Neural progenitor cell (in vitro differentiated cells): ENCODE measurements around the gene KCTD4. TPM values are rescaled to one million over a fixed set of nuclear protein-coding genes. Genes with fewer than 3 reads are reported as not detected.
A peak's percentile ranks its signal among the peaks of the same experiment; 100 is the strongest.

Source experiments
- DNase-seq: peaks from one replicate; pipeline ENCODE4 v3.0.0-alpha.2; 2016; ENCODE audit warnings: low spot score
- H2AFZ ChIP-seq: fragments of 200-600 bp; sonication (generic); replicated peaks from 2 replicates; pipeline ENCODE4 v1.6.1; 2016; ENCODE audit warnings: antibody characterized with exemption
- H3F3A ChIP-seq: fragments of 200-600 bp; sonication (generic); 2 replicates; pipeline ENCODE4 v1.6.1; 2016; ENCODE audit warnings: antibody characterized with exemption, low read depth
- H3K27ac ChIP-seq: fragments of 200-600 bp; sonication (generic); 2 replicates; pipeline ENCODE4 v1.5.1; 2016; ENCODE audit warnings: mild to moderate bottlenecking
- H3K27me3 ChIP-seq: fragments of 200-600 bp; sonication (generic); 2 replicates; pipeline ENCODE4 v1.6.1; 2016; ENCODE audit warnings: mild to moderate bottlenecking, moderate library complexity
- H3K36me3 ChIP-seq: fragments of 200-600 bp; sonication (generic); 2 replicates; pipeline ENCODE4 v1.5.1; 2016
- H3K4me1 ChIP-seq: fragments of 200-600 bp; sonication (generic); 2 replicates; pipeline ENCODE4 v1.6.1; 2016; ENCODE audit warnings: mixed run types
- H3K4me2 ChIP-seq: fragments of 200-600 bp; sonication (generic); 2 replicates; pipeline ENCODE4 v1.6.1; 2016
- H3K4me3 ChIP-seq: fragments of 200-600 bp; sonication (generic); 2 replicates; pipeline ENCODE4 v1.5.1; 2016
- H3K79me2 ChIP-seq: fragments of 200-600 bp; sonication (generic); 2 replicates; pipeline ENCODE4 v1.6.1; 2016; ENCODE audit warnings: low read depth
- H3K9ac ChIP-seq: fragments of 200-600 bp; sonication (generic); 2 replicates; pipeline ENCODE4 v1.6.1; 2016
- H3K9me3 ChIP-seq: fragments of 200-600 bp; sonication (generic); 2 replicates; pipeline ENCODE4 v1.5.1; 2016; ENCODE audit warnings: low read depth
- H4K20me1 ChIP-seq: fragments of 200-600 bp; sonication (generic); 2 replicates; pipeline ENCODE4 v1.6.1; 2016; ENCODE audit warnings: low read depth
- H3K27ac Mint-ChIP-seq: 3 replicates; pipeline ENCODE4 v1.8.0; 2021; ENCODE audit warnings: mixed read lengths
- H3K27me3 Mint-ChIP-seq: 2 replicates; pipeline ENCODE4 v1.8.0; 2022; ENCODE audit warnings: low read depth, mild to moderate bottlenecking, inconsistent platforms, moderate library complexity, mixed read lengths; ENCODE audit not compliant: insufficient read depth
- H3K36me3 Mint-ChIP-seq: 3 replicates; pipeline ENCODE4 v1.8.0; 2021; ENCODE audit warnings: mixed read lengths
- H3K4me1 Mint-ChIP-seq: 3 replicates; pipeline ENCODE4 v1.8.0; 2021; ENCODE audit warnings: mixed read lengths
- H3K4me3 Mint-ChIP-seq: 3 replicates; pipeline ENCODE4 v1.8.0; 2021; ENCODE audit warnings: mild to moderate bottlenecking, moderate library complexity, mixed read lengths
- H3K9me3 Mint-ChIP-seq: 3 replicates; pipeline ENCODE4 v1.8.0; 2020; ENCODE audit warnings: mixed read lengths
- EZH2 ChIP-seq: fragments of 200-600 bp; sonication (generic); IDR thresholded peaks from 2 replicates; pipeline ENCODE4 v1.6.1; 2017; ENCODE audit warnings: antibody characterized with exemption, mild to moderate bottlenecking, moderate library complexity
- EZH2phosphoT487 ChIP-seq: fragments of 200-600 bp; sonication (generic); IDR thresholded peaks from 2 replicates; pipeline ENCODE4 v1.6.1; 2017; ENCODE audit warnings: antibody characterized with exemption
- total RNA-seq: library from RNA; depleted of rRNA; stranded (reverse); fragments of >200 nt; gene quantifications from 2 replicates; pipeline ENCODE4 v1.2.3, GENCODE V29; 2015; ENCODE audit warnings: low replicate concordance
- TF ChIP-seq, protein P1 (sequence below): fragments of 200-600 bp; sonication (generic); IDR thresholded peaks from 2 replicates; pipeline ENCODE4 v1.5.1; 2017; ENCODE audit warnings: antibody characterized with exemption, mild to moderate bottlenecking

The KCTD4 gene
- total RNA-seq, 1 donor from 2014 or later = not detected

GRCh38 chr13:45218689-45219088 lies 17.8 kb upstream of the KCTD4 start:
- peaks cover 14% of the 10 kb centered on the region for H4K20me1 ChIP-seq
- Mint-ChIP-seq H3K9me3 (no peaks in the 10 kb centered on the region), H3K27me3 (no peaks in the 10 kb centered on the region), H3K4me1 (peaks cover 17% of the 10 kb centered on the region), H3K4me3 (no peak overlapping the region), H3K36me3 (peaks cover 6% of the 10 kb centered on the region), H3K27ac (peak overlapping the region; percentile 9)
- H3F3A ChIP-seq = peaks cover 11% of the 10 kb centered on the region
- H3K27me3 ChIP-seq = no peaks in the 10 kb centered on the region
- TF ChIP-seq, protein P1, sequence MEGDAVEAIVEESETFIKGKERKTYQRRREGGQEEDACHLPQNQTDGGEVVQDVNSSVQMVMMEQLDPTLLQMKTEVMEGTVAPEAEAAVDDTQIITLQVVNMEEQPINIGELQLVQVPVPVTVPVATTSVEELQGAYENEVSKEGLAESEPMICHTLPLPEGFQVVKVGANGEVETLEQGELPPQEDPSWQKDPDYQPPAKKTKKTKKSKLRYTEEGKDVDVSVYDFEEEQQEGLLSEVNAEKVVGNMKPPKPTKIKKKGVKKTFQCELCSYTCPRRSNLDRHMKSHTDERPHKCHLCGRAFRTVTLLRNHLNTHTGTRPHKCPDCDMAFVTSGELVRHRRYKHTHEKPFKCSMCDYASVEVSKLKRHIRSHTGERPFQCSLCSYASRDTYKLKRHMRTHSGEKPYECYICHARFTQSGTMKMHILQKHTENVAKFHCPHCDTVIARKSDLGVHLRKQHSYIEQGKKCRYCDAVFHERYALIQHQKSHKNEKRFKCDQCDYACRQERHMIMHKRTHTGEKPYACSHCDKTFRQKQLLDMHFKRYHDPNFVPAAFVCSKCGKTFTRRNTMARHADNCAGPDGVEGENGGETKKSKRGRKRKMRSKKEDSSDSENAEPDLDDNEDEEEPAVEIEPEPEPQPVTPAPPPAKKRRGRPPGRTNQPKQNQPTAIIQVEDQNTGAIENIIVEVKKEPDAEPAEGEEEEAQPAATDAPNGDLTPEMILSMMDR = no peak
- TF ChIP-seq EZH2 = no peak
- no peak for TF ChIP-seq EZH2phosphoT487
- no peaks in the 10 kb centered on the region for H3K36me3 ChIP-seq
- H3K79me2 ChIP-seq = peaks cover 4% of the 10 kb centered on the region
- peak overlapping the region; percentile 23 for H3K4me2 ChIP-seq
- H3K4me3 ChIP-seq = no peak overlapping the region
- H3K4me1 ChIP-seq = peaks cover 19% of the 10 kb centered on the region
- no peak overlapping the region for H3K27ac ChIP-seq
- H3K9me3 ChIP-seq = no peaks in the 10 kb centered on the region
- DNase-seq = no peak
- no peak overlapping the region for H3K9ac ChIP-seq
- H2AFZ ChIP-seq = no peak overlapping the region

GRCh38 chr13:45216193-45216592 lies 15.3 kb upstream of the KCTD4 start:
- H3K79me2 ChIP-seq = peaks cover 4% of the 10 kb centered on the region
- TF ChIP-seq EZH2phosphoT487 (no peak), EZH2 (no peak)
- TF ChIP-seq, protein P1 = no peak

GRCh38 chr13:45215392-45216077 lies 14.7 kb upstream of the KCTD4 start:
- Histone ChIP-seq H4K20me1 (peaks cover 14% of the 10 kb centered on the region), H3K9me3 (no peaks in the 10 kb centered on the region), H3K27me3 (no peaks in the 10 kb centered on the region), H3K9ac (no peak overlapping the region), H3K36me3 (no peaks in the 10 kb centered on the region), H2AFZ (no peak overlapping the region), H3K27ac (peak overlapping the region; percentile 50), H3K4me3 (no peak overlapping the region), H3K4me2 (no peak overlapping the region), H3K4me1 (peaks cover 19% of the 10 kb centered on the region), H3F3A (peaks cover 11% of the 10 kb centered on the region), H3K79me2 (peaks cover 4% of the 10 kb centered on the region)
- peaks cover 12% of the 10 kb centered on the region for H3K36me3 Mint-ChIP-seq
- TF ChIP-seq EZH2 (no peak), EZH2phosphoT487 (no peak)
- no peaks in the 10 kb centered on the region for H3K9me3 Mint-ChIP-seq
- H3K27me3 Mint-ChIP-seq = no peaks in the 10 kb centered on the region
- H3K4me1 Mint-ChIP-seq = peaks cover 17% of the 10 kb centered on the region
- peak; percentile 41 for DNase-seq
- H3K4me3 Mint-ChIP-seq = no peak overlapping the region
- no peak overlapping the region for H3K27ac Mint-ChIP-seq

More at GRCh38 chr13:45216193-45216592, 15.3 kb upstream of the KCTD4 start:
- Mint-ChIP-seq H3K4me1 (peaks cover 17% of the 10 kb centered on the region), H3K36me3 (peaks cover 6% of the 10 kb centered on the region), H3K27ac (no peak overlapping the region), H3K4me3 (no peak overlapping the region), H3K27me3 (no peaks in the 10 kb centered on the region), H3K9me3 (no peaks in the 10 kb centered on the region)
- Histone ChIP-seq H4K20me1 (peaks cover 14% of the 10 kb centered on the region), H3K36me3 (no peaks in the 10 kb centered on the region), H3K4me1 (peaks cover 19% of the 10 kb centered on the region), H3K9ac (no peak overlapping the region), H2AFZ (no peak overlapping the region), H3F3A (peaks cover 11% of the 10 kb centered on the region), H3K9me3 (no peaks in the 10 kb centered on the region), H3K27me3 (no peaks in the 10 kb centered on the region), H3K4me2 (no peak overlapping the region), H3K27ac (no peak overlapping the region), H3K4me3 (no peak overlapping the region)
- no peak for DNase-seq

DNA sequence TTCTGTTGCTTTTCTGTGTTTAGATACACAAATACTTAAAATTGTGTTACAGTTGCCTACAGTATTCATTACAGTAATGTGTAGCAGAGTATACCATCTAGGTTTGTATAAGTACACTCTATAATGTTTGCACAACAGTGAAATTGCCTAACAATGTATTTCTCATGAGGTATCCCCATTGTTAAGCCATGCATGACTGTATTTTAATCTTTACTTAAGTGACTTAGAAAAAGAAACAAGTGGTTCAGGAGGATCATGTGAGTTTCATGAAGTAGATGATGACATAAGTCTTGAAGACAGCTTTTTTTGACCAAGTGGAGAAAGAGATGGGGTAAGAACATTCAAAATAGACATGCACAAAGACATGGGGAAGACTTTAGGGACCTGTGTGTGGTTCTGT lies 8.4 kb upstream of the KCTD4 start:
- peaks cover 17% of the 10 kb centered on the region for H3K36me3 Mint-ChIP-seq
- Histone ChIP-seq H3F3A (no peaks in the 10 kb centered on the region), H3K27ac (no peak overlapping the region), H3K4me3 (no peak overlapping the region), H3K4me2 (no peak overlapping the region), H3K4me1 (no peaks in the 10 kb centered on the region), H4K20me1 (no peaks in the 10 kb centered on the region), H3K79me2 (no peaks in the 10 kb centered on the region), H3K27me3 (no peaks in the 10 kb centered on the region), H3K9me3 (no peaks in the 10 kb centered on the region), H3K9ac (no peak overlapping the region), H2AFZ (no peak overlapping the region), H3K36me3 (no peaks in the 10 kb centered on the region)
- no peak for DNase-seq
- no peak overlapping the region for H3K4me3 Mint-ChIP-seq
- no peak overlapping the region for H3K27ac Mint-ChIP-seq
- TF ChIP-seq, protein P1 = no peak
- TF ChIP-seq EZH2 = no peak
- no peak for TF ChIP-seq EZH2phosphoT487
- H3K9me3 Mint-ChIP-seq = no peaks in the 10 kb centered on the region
- no peaks in the 10 kb centered on the region for H3K4me1 Mint-ChIP-seq
- no peaks in the 10 kb centered on the region for H3K27me3 Mint-ChIP-seq
